Right ventricle myocardium inferior (tissue), 1 donor: ENCODE results near the gene TEX55. TPM values are rescaled to one million over a fixed set of nuclear protein-coding genes. Genes with fewer than 3 reads are reported as not detected.
"Not testable (repeated sequence)": the region's sequence is repeated elsewhere in the genome, so short reads cannot be mapped to it uniquely, and the experiment has no call there.

Experiments used
- ATAC-seq: fragments of 200-7000 bp; cut with Tn5 transposase; one replicate; pipeline ENCODE4 v1.9.1; 2020; ENCODE audit warnings: mild to moderate bottlenecking, moderate library complexity
- DNase-seq: peaks from one replicate; pipeline ENCODE4 v3.0.0; 2021; ENCODE audit errors: missing footprints
- intact Hi-C: fragments of 100-400 bp; cut with DNase I; formaldehyde crosslinking; loops from one replicate; pipeline ENCODE4 v1.11.0; 2022
- total RNA-seq: library from RNA; stranded (reverse); fragmentation: NEBNext Ultra II Directional; extraction: Animal tissue kit (Norgen Biotek cat#: 25700); gene quantifications from one replicate; pipeline ENCODE4 v1.2.1, GENCODE V29; 2021
- donor health status: DM: no; HTN: yes; CAD: no; lungs with severe emphysema.

Gene TEX55
- total RNA-seq, 1 donor from 2014 or later: not detected

DNA sequence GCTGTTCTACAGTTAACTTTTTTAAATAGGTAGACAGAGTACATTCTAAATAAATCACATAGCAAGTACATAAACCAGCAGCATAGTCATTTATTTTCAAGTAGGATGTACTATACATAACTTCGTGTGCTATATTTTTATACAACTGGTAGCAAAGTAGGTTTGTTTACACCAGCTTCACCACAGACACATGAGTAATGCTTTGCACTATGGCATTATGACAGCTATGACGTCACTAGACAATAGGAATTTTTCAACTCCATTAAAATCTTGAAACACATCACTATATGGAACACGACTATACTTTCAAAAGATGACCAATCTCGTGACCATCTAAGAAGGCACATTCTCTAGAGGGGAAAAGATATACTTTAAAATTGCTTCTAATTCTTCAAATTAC is 3.5 kb downstream of the TEX55 start:
- no peak for DNase-seq
- intact Hi-C loops: no loop called here
- ATAC-seq: no peak

DNA sequence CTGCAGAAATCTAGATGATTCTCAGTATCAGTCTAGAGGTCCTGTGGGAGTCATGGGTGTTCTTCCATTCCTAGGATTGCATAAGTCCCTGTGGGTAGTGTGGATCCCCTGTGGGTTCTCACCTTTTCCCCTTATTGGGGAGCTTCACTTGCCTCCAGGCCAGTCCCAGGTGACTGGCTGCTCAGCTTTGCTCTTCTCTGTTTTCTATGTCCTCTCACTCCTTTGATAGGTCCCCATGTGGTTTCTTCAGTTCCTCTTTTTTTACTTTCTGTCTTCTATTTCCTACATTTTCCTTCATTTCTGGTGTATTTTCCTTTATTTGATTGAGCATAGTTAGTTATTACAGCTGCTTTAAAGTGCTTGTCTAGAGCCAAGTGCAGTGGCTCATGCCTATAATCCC is 10.9 kb downstream of the TEX55 start:
- intact Hi-C loops: no loop called here
- no peak for ATAC-seq
- DNase-seq: no peak

DNA sequence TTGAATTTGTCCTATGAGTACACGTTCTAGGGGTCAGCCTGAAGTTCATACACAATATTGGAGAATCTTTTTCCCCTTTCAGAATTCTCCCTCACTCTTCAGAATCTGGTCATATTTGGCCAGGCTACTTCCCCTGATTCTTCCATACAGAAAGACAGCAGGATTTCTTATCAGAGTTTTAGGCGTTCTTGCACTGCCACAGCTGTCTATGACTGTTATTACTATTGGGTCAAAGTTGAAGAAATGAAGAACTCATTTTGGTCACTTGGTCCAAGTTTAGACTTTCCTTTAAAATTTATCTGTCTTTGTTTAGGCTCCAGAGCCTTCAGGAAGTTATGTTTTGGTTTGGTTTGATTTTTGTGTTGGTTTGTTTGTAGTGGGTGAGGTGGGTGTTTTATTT is 12.0 kb downstream of the TEX55 start:
- ATAC-seq: no peak
- intact Hi-C loops: no loop called here

GRCh38 chr3:119160361-119160760 is 14.4 kb downstream of the TEX55 start:
- intact Hi-C loops: no loop called here
- DNase-seq: no peak
- ATAC-seq: no peak

More for the DNA sequence above, 12.0 kb downstream of the TEX55 start:
- DNase-seq: no peak

DNA sequence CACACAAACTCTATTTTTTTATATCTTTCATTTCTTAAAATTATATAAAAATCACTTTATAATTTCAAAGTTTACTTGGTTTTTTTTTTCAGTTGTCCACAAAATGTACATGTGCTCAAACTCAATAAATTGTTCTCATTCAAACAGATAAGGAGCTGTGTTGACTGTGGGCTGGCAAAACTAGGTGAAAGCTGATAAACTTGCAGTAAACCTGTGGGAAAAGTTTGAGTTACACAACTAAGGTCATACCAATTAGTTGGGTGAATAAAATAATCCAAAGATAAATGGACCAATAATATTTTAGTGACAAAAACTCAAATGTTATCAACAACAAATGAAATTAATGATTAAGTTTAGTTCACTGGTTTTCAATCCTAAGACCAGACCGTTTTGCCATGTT is 14.8 kb downstream of the TEX55 start:
- no peak for ATAC-seq
- DNase-seq: no peak
- intact Hi-C loops: no loop called here

- DNase-seq (no peak), ATAC-seq (no peak)
Measured at GRCh38 chr3:119161240-119161639, 15.3 kb downstream of the TEX55 start.

GRCh38 chr3:119164745-119165144 is 18.8 kb downstream of the TEX55 start:
- intact Hi-C loops, ATAC-seq, DNase-seq: not testable (repeated sequence)

More at GRCh38 chr3:119161240-119161639, 15.3 kb downstream of the TEX55 start:
- intact Hi-C loops: no loop called here

DNA sequence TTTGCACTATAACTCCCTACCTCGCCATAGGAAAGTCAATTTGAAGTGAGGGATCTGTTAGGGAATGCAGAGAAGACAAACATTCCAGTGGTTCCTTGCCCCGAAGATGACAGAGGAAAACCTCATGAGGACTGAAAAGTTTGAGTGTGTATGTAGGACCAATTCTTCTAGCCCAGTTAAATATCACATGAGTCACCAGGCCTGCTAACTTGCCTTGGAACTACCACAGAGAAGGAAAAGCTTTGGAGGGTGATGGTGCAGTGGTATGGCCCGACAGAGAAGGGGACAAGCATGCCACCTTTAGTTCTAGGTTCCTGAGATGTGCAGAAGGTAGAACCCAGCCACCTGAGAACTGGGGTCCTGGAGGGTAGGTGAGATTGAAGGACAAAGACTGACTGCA is 24.9 kb downstream of the TEX55 start:
- DNase-seq: no peak
- no peak for ATAC-seq
- intact Hi-C loops: no loop called here

- ATAC-seq (no peak), DNase-seq (no peak)
- intact Hi-C loops: no loop called here
Measured at GRCh38 chr3:119173325-119173724, 27.4 kb downstream of the TEX55 start, which contains the start of gene UPK1B. Gene UPK1B, plus strand, starts transcription at chr3:119173598. Its CDS starts 13,144 bp downstream, at chr3:119186742.

- intact Hi-C loops: no loop called here
- DNase-seq (no peak), ATAC-seq (no peak)
Measured at GRCh38 chr3:119175872-119176756, 30.1 kb downstream of the TEX55 start.

- no peak for DNase-seq
- no peak for ATAC-seq
- intact Hi-C loops: no loop called here
Measured at GRCh38 chr3:119176778-119177177, 30.8 kb downstream of the TEX55 start.

GRCh38 chr3:119177321-119177720 is 31.4 kb downstream of the TEX55 start:
- no peak for DNase-seq
- ATAC-seq: no peak
- intact Hi-C loops: no loop called here

- DNase-seq (no peak), ATAC-seq (no peak)
- intact Hi-C loops: no loop called here
Measured at GRCh38 chr3:119181765-119182164, 35.8 kb downstream of the TEX55 start.

GRCh38 chr3:119184111-119184510 is 38.1 kb downstream of the TEX55 start:
- ATAC-seq: no peak
- intact Hi-C loops: no loop called here

DNA sequence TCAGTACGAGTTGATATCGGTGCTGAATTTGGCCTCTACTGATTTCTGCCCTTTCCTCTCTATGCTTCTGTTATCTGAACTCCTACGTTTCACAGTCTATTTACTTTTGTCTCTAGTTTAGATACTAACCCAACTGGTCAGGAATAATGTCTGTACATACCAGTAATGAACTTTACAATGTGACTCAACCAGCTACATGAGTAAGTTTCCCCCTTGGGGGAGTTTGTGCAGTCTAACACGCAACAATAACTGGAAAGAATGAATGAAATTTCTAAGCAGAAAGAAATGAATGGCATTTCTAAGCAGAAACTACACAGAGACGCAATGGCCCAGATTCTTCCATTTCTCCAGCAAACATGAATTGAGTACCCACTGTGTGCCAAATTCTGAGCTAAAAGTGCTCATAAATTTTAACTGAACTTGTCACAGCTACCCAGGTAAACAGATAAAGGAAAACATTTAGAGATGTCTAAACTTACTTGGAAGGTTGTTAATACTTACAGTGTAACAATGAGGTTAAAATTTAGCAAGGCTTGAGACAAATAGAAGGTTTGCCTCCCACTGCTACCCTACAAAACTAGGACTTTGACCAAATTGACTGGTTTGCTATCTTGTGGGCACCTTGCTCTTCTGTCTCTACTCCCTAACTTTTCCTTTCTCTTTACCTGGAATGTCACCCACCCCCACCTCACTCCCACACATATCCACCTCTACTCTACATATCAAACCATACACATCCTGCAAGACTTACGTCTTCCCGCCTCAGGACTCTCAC is 39.0 kb downstream of the TEX55 start:
- no peak for ATAC-seq
- DNase-seq: no peak
- intact Hi-C loops: no loop called here

More at GRCh38 chr3:119184111-119184510, 38.1 kb downstream of the TEX55 start:
- no peak for DNase-seq

GRCh38 chr3:119187266-119187665 is 41.3 kb downstream of the TEX55 start:
- no peak for ATAC-seq
- intact Hi-C loops: no loop called here
- no peak for DNase-seq

GRCh38 chr3:119191800-119192199 is 45.8 kb downstream of the TEX55 start:
- intact Hi-C loops: no loop called here
- DNase-seq: no peak
- ATAC-seq: no peak

GRCh38 chr3:119194237-119195150 is 48.5 kb downstream of the TEX55 start:
- ATAC-seq (no peak), DNase-seq (no peak)
- intact Hi-C loops: no loop called here

DNA sequence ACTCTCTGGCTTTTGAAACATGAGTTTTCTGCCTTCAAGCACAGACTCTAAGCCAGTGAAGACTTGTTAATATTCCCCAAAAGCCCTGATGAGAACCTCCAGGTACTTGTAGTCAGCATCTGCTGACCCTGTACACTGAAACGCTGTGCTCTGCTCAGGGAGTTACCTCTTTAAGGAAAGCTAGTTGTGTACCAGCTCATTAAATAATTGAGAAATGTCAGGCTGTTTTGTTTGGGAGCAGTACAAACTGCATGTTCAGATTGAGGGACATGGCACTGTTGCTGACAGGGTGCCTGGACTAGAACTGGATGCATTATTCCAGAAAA is 49.1 kb downstream of the TEX55 start:
- intact Hi-C loops: no loop called here
- DNase-seq (no peak), ATAC-seq (no peak)
